Spleen (tissue), 11 donors: ENCODE data around the gene AGXT2. TPM values are rescaled to one million over a fixed set of nuclear protein-coding genes. Genes with fewer than 3 reads are reported as not detected.

Experiments
- DNase-seq: peaks from one replicate; pipeline ENCODE4 v3.0.0-alpha.2; 2020
- H3K27ac ChIP-seq, 8 donors: fragments of 200-600 bp; sonication (generic) in 7 of 8; 1 replicate in 4 of 8; 2 replicates in 4 of 8; pipeline versions ENCODE4 v1.5.0 to v1.8.0; 2016 to 2021; ENCODE audit warnings: inconsistent platforms in 4 of 8, mild to moderate bottlenecking in 4 of 8, moderate library complexity in 1 of 8
- H3K27me3 ChIP-seq, 7 donors: fragments of 200-600 bp; sonication (generic) in 6 of 7; replicated peaks in 1 of 7; 1 replicate in 4 of 7; 2 replicates in 3 of 7; pipeline versions ENCODE4 v1.5.0 to v1.8.0; 2016 to 2021; ENCODE audit warnings: inconsistent platforms in 3 of 7, mild to moderate bottlenecking in 1 of 7
- H3K36me3 ChIP-seq, 6 donors: fragments of 200-600 bp; sonication (generic) in 5 of 6; 1 replicate in 4 of 6; 2 replicates in 2 of 6; pipeline versions ENCODE4 v1.5.0 to v1.8.0; 2016 to 2021; ENCODE audit warnings: inconsistent platforms in 2 of 6
- H3K4me1 ChIP-seq, 6 donors: fragments of 200-600 bp; sonication (generic) in 5 of 6; 1 replicate in 3 of 6; 2 replicates in 3 of 6; pipeline versions ENCODE4 v1.5.0 to v1.8.0; 2016 to 2021; ENCODE audit warnings: inconsistent platforms in 3 of 6
- H3K4me3 ChIP-seq, 8 donors: fragments of 200-600 bp; sonication (generic) in 7 of 8; 1 replicate in 4 of 8; 2 replicates in 4 of 8; pipeline versions ENCODE4 v1.5.0 to v1.8.0; 2016 to 2021; ENCODE audit warnings: inconsistent platforms in 4 of 8, mild to moderate bottlenecking in 4 of 8, moderate library complexity in 2 of 8
- H3K9me3 ChIP-seq, 8 donors: fragments of 200-600 bp; sonication (generic) in 7 of 8; 1 replicate in 4 of 8; 2 replicates in 4 of 8; pipeline versions ENCODE4 v1.5.0 to v1.8.0; 2016 to 2021; ENCODE audit warnings: inconsistent platforms in 4 of 8
- CTCF ChIP-seq, 11 experiments: fragments of 200-600 bp in 7 of 11; fragments of 450-650 bp in 4 of 11; sonication (generic) in 4 of 11; IDR thresholded peaks in 8 of 11; conservative IDR thresholded peaks in 3 of 11; 1 replicate in 7 of 11; 2 replicates in 4 of 11; pipeline versions ENCODE4 v1.4.0 to v1.8.0; 2016 to 2021; ENCODE audit warnings: antibody characterized with exemption in 11 of 11, inconsistent platforms in 4 of 11, mild to moderate bottlenecking in 1 of 11
- POLR2A ChIP-seq, 3 donors: fragments of 450-650 bp; IDR thresholded peaks; one replicate each; pipeline ENCODE4 v1.5.1; 2017; ENCODE audit warnings: antibody characterized with exemption in 3 of 3, mild to moderate bottlenecking in 1 of 3
- POLR2AphosphoS5 ChIP-seq, 3 donors: sonication (generic); formaldehyde crosslinking; IDR thresholded peaks; one replicate each; pipeline ENCODE4 v1.5.1; 2017; ENCODE audit warnings: antibody characterized with exemption in 3 of 3
- WGBS, 5 donors: extraction: QIAGEN DNeasy Blood & Tissue Kit in 3 of 5; methylation state at CpG; one replicate each; pipeline versions ENCODE4 v1.1.5 to v1.1.7; 2013 to 2018; 5-methylcytosine and 5-hydroxymethylcytosine counted together
- intact Hi-C: fragments of 100-400 bp; cut with DNase I; formaldehyde crosslinking; loops from one replicate; pipeline ENCODE4 v1.15.0; 2023; ENCODE audit warnings: low total_unique reads
- polyA plus RNA-seq, 3 donors: library from polyadenylated mRNA; stranded (reverse); fragments of 200-250 nt; gene quantifications; one replicate each; pipeline ENCODE4 v1.2.1, GENCODE V29; 2013
- total RNA-seq, 7 donors: library from RNA; depleted of rRNA in 3 of 7; stranded (reverse); fragments of >200 nt in 3 of 7; fragmentation: NEBNext Ultra II Directional in 4 of 7; extraction: Animal tissue kit (Norgen Biotek cat#: 25700) in 4 of 7; gene quantifications; one replicate each; pipeline versions ENCODE4 v1.1.0 to v1.2.1, GENCODE V29; 2016 to 2021
- donor health status: healthy with polysubstance abuse.
- donor health status: DM: no; HTN: no; CAD: no; lungs with moderate emphysema.
- donor health status: DM: no; HTN: no; CAD: no.
- donor health status: Bipolar disorder and iron deficiency.
- donor health status: healthy.
- donor health status: DM: no; HTN: no; CAD: no.
- donor health status: DM: yes; HTN: yes; CAD: no.

AGXT2 gene
- total and polyA plus RNA-seq, 10 donors: not detected

GRCh38 chr5:34968258-34968657 lies 79.5 kb downstream of the AGXT2 start:
- DNase-seq: no peak
- no peaks in the 10 kb centered on the region for H3K27me3 ChIP-seq
- no peaks in the 10 kb centered on the region for H3K4me1 ChIP-seq
- TF ChIP-seq POLR2AphosphoS5 (IDR thresholded peaks at IDR 0.05) (no peak), CTCF (IDR thresholded peaks at IDR 0.05 in 8 of 11, conservative IDR thresholded peaks at IDR 0.05 in 3 of 11) (no peak), POLR2A (IDR thresholded peaks at IDR 0.05) (no peak)
- intact Hi-C loops: no loop called here
- WGBS, 5 donors: 91 to 100% (median 97%) methylated on average over 1 to 2 of the region's 2 CpGs
- no peak overlapping the region for H3K27ac ChIP-seq
- H3K36me3 ChIP-seq: no peaks in the 10 kb centered on the region
- H3K9me3 ChIP-seq: peaks cover 0 to 16% (median 10%) of the 10 kb centered on the region in 8 donors
- H3K4me3 ChIP-seq: no peak overlapping the region

DNA sequence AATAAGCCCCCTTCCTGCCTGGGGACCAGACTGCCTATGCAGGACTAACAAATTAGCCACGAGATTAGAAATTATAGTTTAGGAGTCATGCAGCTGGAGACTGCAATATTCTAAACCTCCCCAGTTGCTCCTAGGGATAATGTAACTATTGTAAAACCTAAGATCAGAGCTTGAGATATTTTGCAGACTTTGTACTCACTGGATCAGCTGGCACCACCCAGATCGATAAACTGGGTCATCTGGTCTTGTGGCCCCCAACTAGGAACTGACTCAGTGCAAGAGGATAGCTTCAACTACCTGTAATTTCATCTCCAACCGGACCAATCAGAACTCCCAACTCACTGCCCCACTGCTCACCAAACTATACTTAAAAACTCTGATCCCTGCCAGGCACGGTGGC lies 80.2 kb downstream of the AGXT2 start:
- 93 to 98% (median 97%) methylated on average over 4 of the region's 4 CpGs for WGBS, 5 donors
- Histone ChIP-seq H3K36me3 (no peaks in the 10 kb centered on the region), H3K4me3 (no peak overlapping the region), H3K27ac (no peak overlapping the region), H3K27me3 (no peaks in the 10 kb centered on the region), H3K4me1 (no peaks in the 10 kb centered on the region), H3K9me3 (peaks cover 0 to 16% (median 10%) of the 10 kb centered on the region in 8 donors)
- no peak for DNase-seq
- no peak for TF ChIP-seq CTCF (IDR thresholded peaks at IDR 0.05 in 8 of 11, conservative IDR thresholded peaks at IDR 0.05 in 3 of 11)
- TF ChIP-seq POLR2A (IDR thresholded peaks at IDR 0.05): no peak
- TF ChIP-seq POLR2AphosphoS5 (IDR thresholded peaks at IDR 0.05): no peak
- intact Hi-C loops: no loop called here

DNA sequence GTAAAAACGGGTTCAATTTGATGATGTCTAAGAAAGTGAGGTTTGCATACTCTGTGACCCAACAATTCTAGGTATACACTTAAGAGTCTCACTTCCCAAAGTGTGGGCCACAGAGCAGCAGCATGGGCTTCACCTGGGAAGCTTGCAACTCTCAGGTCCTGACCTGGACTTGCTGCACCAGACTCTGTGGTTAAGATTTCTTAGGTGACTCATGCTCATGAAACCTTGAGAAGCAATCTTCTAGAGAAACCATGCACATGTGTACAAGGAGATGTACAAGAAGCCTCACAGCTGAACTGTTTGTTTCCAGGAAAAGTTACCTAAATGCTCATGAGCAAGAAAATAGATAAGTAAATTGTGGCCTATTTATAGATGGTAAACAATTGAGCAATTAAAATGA lies 88.4 kb downstream of the AGXT2 start:
- intact Hi-C loops: no loop called here
- 71 to 100% (median 74%) methylated on average over 1 of the region's 1 CpG for WGBS, 5 donors

More for the DNA sequence above, 88.4 kb downstream of the AGXT2 start:
- TF ChIP-seq POLR2A (IDR thresholded peaks at IDR 0.05): no peak
- no peak for TF ChIP-seq CTCF (IDR thresholded peaks at IDR 0.05 in 8 of 11, conservative IDR thresholded peaks at IDR 0.05 in 3 of 11)
- TF ChIP-seq POLR2AphosphoS5 (IDR thresholded peaks at IDR 0.05): no peak
- H3K27me3 ChIP-seq: no peaks in the 10 kb centered on the region
- H3K4me1 ChIP-seq: no peaks in the 10 kb centered on the region
- H3K4me3 ChIP-seq: no peak overlapping the region
- no peaks in the 10 kb centered on the region for H3K9me3 ChIP-seq
- H3K36me3 ChIP-seq: peaks cover 0 to 25% (median 15%) of the 10 kb centered on the region in 6 donors
- DNase-seq: no peak
- H3K27ac ChIP-seq: no peak overlapping the region
